ENCODE measurements around the gene PPM1E. TPM values are rescaled to one million over a fixed set of nuclear protein-coding genes. Genes with fewer than 3 reads are reported as not detected.

The PPM1E gene
- total and polyA plus RNA-seq, 2 of the 8 experiments (the other 6 are each of a cell fraction or from before 2014, with no cell fraction given) = 5.0 to 10.4 TPM

DNA sequence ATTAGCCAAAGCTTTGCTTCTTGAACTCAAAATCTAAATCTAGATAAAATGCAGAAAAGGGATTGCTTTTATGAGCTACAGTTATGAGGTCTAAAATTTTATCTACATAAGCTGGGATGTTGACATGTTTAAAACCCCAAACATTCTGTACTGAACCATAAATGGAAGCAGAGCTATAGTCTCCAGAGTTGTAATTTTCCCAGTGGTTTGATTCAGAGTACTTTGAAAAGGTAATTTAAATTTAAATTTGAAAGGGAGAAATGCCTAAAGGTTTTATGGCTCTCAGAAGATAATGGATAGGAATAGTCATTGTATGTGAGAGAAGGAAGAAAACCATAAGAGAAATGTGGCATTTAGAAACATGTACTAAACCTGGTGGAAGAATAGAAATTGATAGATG lies 163.2 kb downstream of the PPM1E start (continued):
- TF ChIP-seq, protein P1, sequence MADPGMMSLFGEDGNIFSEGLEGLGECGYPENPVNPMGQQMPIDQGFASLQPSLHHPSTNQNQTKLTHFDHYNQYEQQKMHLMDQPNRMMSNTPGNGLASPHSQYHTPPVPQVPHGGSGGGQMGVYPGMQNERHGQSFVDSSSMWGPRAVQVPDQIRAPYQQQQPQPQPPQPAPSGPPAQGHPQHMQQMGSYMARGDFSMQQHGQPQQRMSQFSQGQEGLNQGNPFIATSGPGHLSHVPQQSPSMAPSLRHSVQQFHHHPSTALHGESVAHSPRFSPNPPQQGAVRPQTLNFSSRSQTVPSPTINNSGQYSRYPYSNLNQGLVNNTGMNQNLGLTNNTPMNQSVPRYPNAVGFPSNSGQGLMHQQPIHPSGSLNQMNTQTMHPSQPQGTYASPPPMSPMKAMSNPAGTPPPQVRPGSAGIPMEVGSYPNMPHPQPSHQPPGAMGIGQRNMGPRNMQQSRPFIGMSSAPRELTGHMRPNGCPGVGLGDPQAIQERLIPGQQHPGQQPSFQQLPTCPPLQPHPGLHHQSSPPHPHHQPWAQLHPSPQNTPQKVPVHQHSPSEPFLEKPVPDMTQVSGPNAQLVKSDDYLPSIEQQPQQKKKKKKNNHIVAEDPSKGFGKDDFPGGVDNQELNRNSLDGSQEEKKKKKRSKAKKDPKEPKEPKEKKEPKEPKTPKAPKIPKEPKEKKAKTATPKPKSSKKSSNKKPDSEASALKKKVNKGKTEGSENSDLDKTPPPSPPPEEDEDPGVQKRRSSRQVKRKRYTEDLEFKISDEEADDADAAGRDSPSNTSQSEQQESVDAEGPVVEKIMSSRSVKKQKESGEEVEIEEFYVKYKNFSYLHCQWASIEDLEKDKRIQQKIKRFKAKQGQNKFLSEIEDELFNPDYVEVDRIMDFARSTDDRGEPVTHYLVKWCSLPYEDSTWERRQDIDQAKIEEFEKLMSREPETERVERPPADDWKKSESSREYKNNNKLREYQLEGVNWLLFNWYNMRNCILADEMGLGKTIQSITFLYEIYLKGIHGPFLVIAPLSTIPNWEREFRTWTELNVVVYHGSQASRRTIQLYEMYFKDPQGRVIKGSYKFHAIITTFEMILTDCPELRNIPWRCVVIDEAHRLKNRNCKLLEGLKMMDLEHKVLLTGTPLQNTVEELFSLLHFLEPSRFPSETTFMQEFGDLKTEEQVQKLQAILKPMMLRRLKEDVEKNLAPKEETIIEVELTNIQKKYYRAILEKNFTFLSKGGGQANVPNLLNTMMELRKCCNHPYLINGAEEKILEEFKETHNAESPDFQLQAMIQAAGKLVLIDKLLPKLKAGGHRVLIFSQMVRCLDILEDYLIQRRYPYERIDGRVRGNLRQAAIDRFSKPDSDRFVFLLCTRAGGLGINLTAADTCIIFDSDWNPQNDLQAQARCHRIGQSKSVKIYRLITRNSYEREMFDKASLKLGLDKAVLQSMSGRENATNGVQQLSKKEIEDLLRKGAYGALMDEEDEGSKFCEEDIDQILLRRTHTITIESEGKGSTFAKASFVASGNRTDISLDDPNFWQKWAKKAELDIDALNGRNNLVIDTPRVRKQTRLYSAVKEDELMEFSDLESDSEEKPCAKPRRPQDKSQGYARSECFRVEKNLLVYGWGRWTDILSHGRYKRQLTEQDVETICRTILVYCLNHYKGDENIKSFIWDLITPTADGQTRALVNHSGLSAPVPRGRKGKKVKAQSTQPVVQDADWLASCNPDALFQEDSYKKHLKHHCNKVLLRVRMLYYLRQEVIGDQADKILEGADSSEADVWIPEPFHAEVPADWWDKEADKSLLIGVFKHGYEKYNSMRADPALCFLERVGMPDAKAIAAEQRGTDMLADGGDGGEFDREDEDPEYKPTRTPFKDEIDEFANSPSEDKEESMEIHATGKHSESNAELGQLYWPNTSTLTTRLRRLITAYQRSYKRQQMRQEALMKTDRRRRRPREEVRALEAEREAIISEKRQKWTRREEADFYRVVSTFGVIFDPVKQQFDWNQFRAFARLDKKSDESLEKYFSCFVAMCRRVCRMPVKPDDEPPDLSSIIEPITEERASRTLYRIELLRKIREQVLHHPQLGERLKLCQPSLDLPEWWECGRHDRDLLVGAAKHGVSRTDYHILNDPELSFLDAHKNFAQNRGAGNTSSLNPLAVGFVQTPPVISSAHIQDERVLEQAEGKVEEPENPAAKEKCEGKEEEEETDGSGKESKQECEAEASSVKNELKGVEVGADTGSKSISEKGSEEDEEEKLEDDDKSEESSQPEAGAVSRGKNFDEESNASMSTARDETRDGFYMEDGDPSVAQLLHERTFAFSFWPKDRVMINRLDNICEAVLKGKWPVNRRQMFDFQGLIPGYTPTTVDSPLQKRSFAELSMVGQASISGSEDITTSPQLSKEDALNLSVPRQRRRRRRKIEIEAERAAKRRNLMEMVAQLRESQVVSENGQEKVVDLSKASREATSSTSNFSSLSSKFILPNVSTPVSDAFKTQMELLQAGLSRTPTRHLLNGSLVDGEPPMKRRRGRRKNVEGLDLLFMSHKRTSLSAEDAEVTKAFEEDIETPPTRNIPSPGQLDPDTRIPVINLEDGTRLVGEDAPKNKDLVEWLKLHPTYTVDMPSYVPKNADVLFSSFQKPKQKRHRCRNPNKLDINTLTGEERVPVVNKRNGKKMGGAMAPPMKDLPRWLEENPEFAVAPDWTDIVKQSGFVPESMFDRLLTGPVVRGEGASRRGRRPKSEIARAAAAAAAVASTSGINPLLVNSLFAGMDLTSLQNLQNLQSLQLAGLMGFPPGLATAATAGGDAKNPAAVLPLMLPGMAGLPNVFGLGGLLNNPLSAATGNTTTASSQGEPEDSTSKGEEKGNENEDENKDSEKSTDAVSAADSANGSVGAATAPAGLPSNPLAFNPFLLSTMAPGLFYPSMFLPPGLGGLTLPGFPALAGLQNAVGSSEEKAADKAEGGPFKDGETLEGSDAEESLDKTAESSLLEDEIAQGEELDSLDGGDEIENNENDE (IDR thresholded peaks at IDR 0.05; ENCODE audit: insufficient replicate concordance, low read length) = no peak
- TF ChIP-seq CEBPB (IDR thresholded peaks at IDR 0.05; ENCODE audit: low read depth, low read length) (no peak), CBX5 (IDR thresholded peaks at IDR 0.05; ENCODE audit: low read depth, low read length) (no peak)

Data from H1 (cell line).